ENCODE data around the gene PDZRN4.

GRCh38 chr12:41325336-41325735, 137.2 kb downstream of the PDZRN4 start:
- TF ChIP-seq POLR2A (IDR thresholded peaks at IDR 0.05) (no peak), CTCF (IDR thresholded peaks at IDR 0.05) (no peak)
